Measurements from ENCODE around the gene FBXW5.

FBXW5 gene

GRCh38 chr9:136944519-136945332 lies at the start of gene FBXW5, which contains the start of gene C8G:
TSS of gene FBXW5 (minus strand) at chr9:136944738. CDS start at chr9:136944083, 655 bp downstream.
TSS of gene C8G (plus strand) at chr9:136945243. CDS start at chr9:136945321, 78 bp downstream.
- peak; percentile 87 for DNase-seq

- DNase-seq = no peak
These were observed 48.4 kb upstream of the FBXW5 start for GRCh38 chr9:136992819-136993369.

GRCh38 chr9:136991993-136992818 lies 47.7 kb upstream of the FBXW5 start, which contains the start of gene PAXX:
TSS of gene PAXX (plus strand) at chr9:136992422. CDS start at chr9:136992444, 22 bp downstream.
- DNase-seq = peak; percentile 85

GRCh38 chr9:136990242-136990911 lies 45.8 kb upstream of the FBXW5 start:
- peak; percentile 92 for DNase-seq

- DNase-seq = no peak
These were observed 44.3 kb upstream of the FBXW5 start for GRCh38 chr9:136988872-136989271.

- DNase-seq = no peak
These were observed 41.3 kb upstream of the FBXW5 start for GRCh38 chr9:136985853-136986252.

GRCh38 chr9:136985027-136985602 lies 40.6 kb upstream of the FBXW5 start:
- no peak for DNase-seq

- DNase-seq = no peak
These were observed 40.0 kb upstream of the FBXW5 start for GRCh38 chr9:136984464-136985026.

- DNase-seq = no peak
These were observed 39.2 kb upstream of the FBXW5 start for GRCh38 chr9:136983656-136984314.

- no peak for DNase-seq
These were observed 38.6 kb upstream of the FBXW5 start for GRCh38 chr9:136983167-136983566.

GRCh38 chr9:136982232-136983051 lies 37.9 kb upstream of the FBXW5 start, which contains the start of gene LCNL1:
TSS of gene LCNL1 (plus strand) at chr9:136982993. CDS start at chr9:136983587, 594 bp downstream.
- no peak for DNase-seq

- DNase-seq = no peak
These were observed 37.2 kb upstream of the FBXW5 start for GRCh38 chr9:136981588-136982231.

GRCh38 chr9:136980669-136981478 lies 36.3 kb upstream of the FBXW5 start:
- no peak for DNase-seq

- DNase-seq = no peak
These were observed 35.4 kb upstream of the FBXW5 start for GRCh38 chr9:136979769-136980587.

- DNase-seq = no peak
These were observed 34.5 kb upstream of the FBXW5 start for GRCh38 chr9:136978865-136979544.

GRCh38 chr9:136978073-136978864 lies 33.7 kb upstream of the FBXW5 start:
- DNase-seq = peak; percentile 63

GRCh38 chr9:136977649-136978072 lies 33.1 kb upstream of the FBXW5 start:
- no peak for DNase-seq

Measured in NCI-H146 (cell line).